Activated CD4-positive, alpha-beta T cell treated with anti-CD3 and anti-CD28 coated beads, Interleukin-2, Interleukin-6, amounts not matched to agents 100 ng/mL and 50 ng/mL, durations not matched to agents 16 hours and 8 hours (primary cell): Measurements from ENCODE around the gene TPTE.
"Not testable (repeated sequence)": the region's sequence is repeated elsewhere in the genome, so short reads cannot be mapped to it uniquely, and the experiment has no call there.

Source experiments
- DNase-seq: peaks from one replicate; pipeline ENCODE4 v3.0.0-alpha.2; 2020

Gene TPTE

GRCh38 chr21:10617133-10617752 is 95.9 kb downstream of the TPTE start:
- DNase-seq, result not testable (repeated sequence)

GRCh38 chr21:10627316-10627863 is 106.0 kb downstream of the TPTE start:
- no peak for DNase-seq

GRCh38 chr21:10629239-10629638 is 107.9 kb downstream of the TPTE start:
- not testable (repeated sequence) for DNase-seq

GRCh38 chr21:10630829-10631228 is 109.4 kb downstream of the TPTE start:
- not testable (repeated sequence) for DNase-seq

- DNase-seq, result not testable (repeated sequence)
Observed at GRCh38 chr21:10631316-10631715, 109.9 kb downstream of the TPTE start.

- DNase-seq, result not testable (repeated sequence)
Observed at GRCh38 chr21:10638144-10638543, 116.8 kb downstream of the TPTE start.

- no peak for DNase-seq
Observed at GRCh38 chr21:10639123-10639522, 117.7 kb downstream of the TPTE start.

GRCh38 chr21:10639746-10640145 is 118.4 kb downstream of the TPTE start:
- DNase-seq, result not testable (repeated sequence)

- no peak for DNase-seq
Observed at GRCh38 chr21:10640446-10640845, 119.1 kb downstream of the TPTE start.

- no peak for DNase-seq
Observed at GRCh38 chr21:10641107-10641506, 119.7 kb downstream of the TPTE start.

- not testable (repeated sequence) for DNase-seq
Observed at GRCh38 chr21:10645667-10646066, 124.3 kb downstream of the TPTE start.

GRCh38 chr21:10649350-10650149 is 128.2 kb downstream of the TPTE start:
- not testable (repeated sequence) for DNase-seq

GRCh38 chr21:10650297-10650696 is 128.9 kb downstream of the TPTE start:
- DNase-seq, result not testable (repeated sequence)
